NCI-H1105 (cell line): ENCODE measurements around the gene XPR1.

Experiments used
- DNase-seq: peaks from one replicate; lab custom pipeline; 2025; lab: John Stamatoyannopoulos, UW

XPR1 gene

GRCh38 chr1:180932378-180932777 lies 300.6 kb downstream of the XPR1 start:
- no peak for DNase-seq

- no peak for DNase-seq
Measured at GRCh38 chr1:180933141-180933540, 301.3 kb downstream of the XPR1 start.

GRCh38 chr1:180934563-180934962 lies 302.7 kb downstream of the XPR1 start:
- no peak for DNase-seq

GRCh38 chr1:180935326-180936109 lies 303.7 kb downstream of the XPR1 start:
- DNase-seq: no peak

DNA sequence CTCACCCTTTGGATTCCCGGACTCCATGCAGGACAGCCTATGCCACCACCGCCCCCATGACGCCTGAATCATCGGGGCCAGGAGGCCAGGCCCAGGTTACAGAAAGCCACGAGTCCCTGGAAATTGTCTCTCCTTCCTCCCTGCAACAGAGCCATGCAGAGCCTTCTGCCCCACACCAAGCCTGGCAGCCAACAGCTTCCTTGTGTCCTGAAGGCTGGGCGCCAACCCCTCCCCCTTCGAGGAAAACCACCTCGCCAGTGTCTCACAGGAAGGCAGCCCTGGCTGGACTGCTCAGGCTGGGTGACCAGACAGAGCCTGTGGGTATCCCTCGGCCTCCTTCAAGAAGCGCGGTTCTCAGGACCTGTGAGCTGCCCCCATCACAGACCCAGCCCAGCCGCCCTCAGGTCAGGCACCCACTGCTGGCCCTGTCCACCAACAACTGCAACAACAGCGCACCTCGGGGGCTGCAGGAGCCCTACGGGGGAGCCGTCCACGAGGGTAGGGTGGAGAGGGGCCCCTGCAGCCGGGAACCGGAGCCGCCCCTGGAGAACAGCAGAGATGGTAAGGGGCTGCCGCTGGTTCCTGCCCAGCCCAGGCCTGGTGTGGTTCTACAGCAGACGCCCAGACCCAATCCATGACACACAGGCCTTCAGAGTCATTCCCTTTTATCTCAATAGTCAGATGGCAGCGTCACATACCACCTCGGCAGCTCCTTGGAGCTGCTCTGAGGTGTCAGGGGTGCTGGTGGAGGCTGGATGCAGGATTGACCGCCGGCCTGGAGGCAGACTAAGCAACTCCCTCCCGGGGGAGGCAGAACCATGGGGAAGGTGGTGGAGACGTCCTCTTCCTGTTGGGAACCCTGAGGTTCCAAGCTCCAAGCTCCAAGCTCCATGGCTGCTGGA lies 304.5 kb downstream of the XPR1 start:
- no peak for DNase-seq

GRCh38 chr1:180937012-180937372 lies 305.2 kb downstream of the XPR1 start:
- no peak for DNase-seq

DNA sequence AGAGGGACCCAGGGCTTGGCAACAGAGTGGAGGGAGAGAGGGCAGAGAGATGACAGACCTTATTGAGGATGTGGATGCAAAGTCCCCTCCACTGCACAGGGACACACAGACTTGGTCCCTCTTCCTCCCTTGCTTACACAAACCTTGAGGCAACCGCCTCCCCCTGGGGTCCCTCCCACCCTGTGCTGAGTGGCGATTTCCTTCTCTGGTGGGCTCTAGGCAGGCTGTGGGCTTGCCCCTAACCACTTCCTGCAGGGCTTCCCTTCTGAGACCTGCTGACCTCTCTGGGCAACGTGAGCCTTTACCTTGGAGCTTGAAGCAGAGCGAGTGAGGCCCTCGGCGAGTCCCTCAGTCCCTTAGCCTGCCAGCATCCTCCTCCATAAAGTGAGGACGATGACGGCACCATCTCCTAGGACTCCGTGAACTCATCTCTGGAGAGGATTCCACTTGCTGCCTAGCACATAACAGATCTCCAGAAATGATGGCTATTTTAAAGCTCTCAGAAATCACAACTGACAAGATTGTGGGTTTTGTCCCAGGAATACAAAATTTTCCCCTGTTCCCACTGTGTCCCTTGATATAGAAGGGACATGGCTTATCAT lies 305.9 kb downstream of the XPR1 start:
- DNase-seq: no peak

DNA sequence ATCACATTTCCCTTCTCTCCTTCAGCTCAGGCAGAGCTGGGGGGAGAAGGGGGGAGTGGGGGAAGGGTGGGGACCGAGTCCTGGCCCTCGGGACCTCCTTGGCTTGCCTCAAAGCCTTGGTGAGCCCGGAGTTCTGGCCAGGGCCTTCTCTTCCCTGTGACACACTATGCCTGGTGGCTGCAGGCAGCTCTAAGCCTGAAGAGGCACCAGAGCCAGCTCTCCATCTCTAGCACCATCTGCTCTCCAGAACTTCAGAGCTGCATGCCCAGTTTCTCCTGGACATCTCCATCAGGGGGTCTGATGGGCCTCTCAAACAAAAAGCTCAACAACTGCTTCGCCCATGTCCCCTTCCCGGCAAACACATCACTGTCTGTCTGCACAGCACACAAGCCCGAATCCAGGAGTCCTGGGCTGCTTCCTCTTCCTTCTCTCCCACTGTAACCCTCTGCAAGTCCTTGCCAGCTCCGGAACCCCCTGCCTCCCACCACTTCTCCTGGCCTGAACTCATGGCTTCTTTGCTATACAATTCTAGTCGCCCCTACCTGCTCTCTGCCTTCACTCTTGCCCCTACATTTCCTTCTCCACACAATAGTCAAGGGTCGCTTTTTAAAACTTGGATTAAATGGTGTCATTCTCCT lies 307.4 kb downstream of the XPR1 start:
- no peak for DNase-seq

GRCh38 chr1:180939711-180940103 lies 307.9 kb downstream of the XPR1 start:
- DNase-seq: no peak
